ENCODE results near the gene LDHD. TPM values are rescaled to one million over a fixed set of nuclear protein-coding genes. Genes with fewer than 3 reads are reported as not detected.
A peak's percentile ranks its signal among the peaks of the same experiment; 100 is the strongest.
"Not testable (repeated sequence)": the region's sequence is repeated elsewhere in the genome, so short reads cannot be mapped to it uniquely, and the experiment has no call there.

The LDHD gene
- total RNA-seq = 16.9 TPM

DNA sequence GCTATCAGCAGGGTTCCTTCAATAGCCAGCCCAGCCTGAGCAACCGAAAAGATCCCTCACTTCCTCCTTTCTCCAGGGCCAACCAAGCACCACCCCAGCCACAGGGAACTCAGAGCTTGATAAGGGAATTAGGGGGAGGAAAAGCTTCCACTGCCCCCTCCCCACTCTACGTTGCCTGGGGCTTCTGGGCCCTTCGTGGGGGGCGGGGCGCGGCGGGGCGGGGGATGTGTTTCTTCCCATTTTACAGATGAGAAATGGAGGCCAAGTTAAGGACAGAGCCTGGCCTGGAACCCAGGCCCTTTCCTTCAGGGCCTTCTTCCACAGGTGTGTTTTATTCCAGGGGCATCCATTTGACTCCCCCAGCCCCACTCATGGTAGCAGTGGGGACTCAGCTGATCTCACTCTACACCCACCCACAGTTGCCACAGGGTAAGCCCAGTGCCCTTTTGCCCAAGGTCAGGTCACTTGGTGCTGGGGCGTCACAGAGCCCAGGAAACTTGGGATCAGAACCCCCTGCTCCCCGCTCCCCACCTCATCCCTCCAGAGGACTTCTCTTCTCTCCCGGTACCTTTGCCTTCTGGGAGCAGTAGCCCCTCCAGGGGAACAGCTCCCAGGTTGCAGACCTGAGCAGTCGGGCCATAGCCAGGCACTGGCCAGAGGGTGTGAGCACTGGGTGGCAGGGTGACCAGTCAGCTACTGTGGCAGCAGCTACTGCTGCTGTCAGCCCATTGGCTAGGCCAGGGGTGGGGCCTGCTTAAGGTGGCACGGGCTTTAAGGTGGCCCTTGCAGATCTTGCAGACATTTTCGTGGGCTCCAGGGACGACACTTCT is at the start of gene LDHD:
LDHD (minus strand) TSS at position 700 of the 830 bp plus-strand sequence; CDS start at position 640, 60 bp downstream.
- peak; percentile 80 for DNase-seq (ENCODE audit: low spot score)

DNA sequence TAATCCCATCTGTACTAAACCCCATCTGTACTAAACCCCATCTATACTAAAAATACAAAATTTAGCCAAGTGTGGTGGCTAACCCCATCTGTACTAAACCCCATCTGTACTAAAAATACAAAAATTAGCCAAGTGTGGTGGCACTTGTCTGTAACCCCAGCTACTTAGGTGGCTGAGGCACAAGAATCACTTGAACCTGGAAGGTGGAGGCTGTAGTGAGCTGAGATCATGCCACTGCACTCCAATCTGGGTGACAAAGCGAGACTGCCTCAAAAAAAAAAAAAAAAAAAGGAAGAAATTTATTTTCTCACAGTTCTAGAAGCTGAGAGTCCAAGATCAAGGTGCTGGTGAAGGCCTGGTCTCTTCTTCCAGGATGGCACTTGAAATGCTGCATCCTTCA is 43.8 kb upstream of the LDHD start:
- no peak for DNase-seq (ENCODE audit: low spot score)

DNA sequence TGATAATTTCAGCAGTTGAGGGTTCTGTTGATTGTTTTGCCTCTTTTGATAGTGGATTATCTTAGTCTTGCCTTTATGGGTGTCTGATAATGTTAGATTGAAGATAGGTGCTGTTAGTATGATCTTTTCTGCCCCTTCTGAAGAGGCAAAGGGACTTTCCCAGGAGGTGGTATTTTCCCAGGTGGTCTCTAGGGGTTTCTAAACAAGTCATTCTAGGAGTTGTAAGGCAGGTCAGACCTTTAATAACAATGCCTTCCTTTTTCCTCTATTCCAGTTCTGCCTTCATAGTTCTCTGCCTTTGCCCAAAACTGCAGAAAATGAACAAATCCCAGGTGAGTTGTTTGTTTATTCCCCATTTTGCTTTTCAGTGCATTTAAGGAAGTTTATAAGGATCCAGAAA is 36.1 kb upstream of the LDHD start:
- DNase-seq (ENCODE audit: low spot score) = no peak

DNA sequence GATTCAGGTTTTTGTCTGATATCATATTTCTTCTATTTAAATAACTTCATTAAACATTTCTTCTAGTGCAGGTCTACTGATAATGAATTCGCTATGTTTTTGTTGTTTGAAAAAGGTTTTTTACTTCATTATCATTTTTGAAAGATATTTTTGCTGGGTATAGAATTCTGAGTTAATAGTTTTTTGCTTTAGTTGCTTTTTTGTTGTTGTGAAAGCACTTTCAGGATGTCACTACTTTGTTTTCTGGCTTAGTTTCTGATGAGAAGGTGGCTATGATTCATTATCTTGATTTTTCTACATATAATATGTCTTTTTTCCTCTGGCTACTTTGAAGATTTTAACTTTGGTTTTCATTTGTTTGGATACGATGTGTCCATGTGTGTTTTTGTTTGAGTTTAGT is 35.2 kb upstream of the LDHD start:
- no peak for DNase-seq (ENCODE audit: low spot score)

DNA sequence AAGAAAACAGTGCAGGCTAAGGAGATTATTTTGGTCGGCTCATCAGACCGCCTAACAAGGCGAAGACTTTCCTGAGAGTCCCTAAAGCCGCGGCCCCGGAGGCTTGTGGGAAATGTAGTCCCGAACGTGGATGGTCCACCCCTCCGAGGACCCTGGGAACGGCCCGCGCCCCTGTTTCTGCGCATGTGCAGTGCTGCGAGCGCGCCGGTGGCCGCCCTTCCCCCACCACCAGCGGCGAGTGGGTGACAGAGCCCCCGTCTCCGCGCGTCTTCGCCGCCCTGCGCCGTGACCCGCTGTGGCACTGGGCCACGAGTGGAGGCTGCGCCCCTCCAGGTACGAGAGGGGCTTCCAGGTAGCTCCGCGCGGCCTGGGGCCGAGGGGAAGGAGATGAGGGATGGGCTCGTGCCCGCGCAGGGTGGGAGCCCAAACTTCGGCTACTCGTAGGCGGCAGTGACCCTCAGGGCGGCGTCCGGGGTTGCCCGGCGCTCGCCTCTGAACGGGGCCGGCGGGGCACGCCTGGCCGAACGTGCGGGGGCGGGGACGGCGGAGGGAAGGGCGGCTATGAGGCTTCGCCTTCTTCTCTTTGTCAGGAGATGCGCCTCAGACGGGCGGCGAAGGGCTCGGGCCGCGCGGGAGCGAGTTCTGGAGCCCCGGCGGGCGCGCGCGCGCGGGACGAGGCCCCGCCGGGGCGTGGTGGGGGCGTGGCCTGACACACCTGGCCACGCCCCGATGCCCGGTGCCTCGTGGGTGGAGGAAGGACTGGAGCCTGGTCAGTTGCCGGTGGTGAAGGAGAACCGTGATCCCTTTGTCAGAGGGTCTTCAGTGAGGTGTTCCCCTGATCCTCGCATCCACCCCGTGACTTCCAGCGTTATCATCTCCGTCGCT is 32.0 kb upstream of the LDHD start, which contains the start of gene ZFP1:
ZFP1 (plus strand) TSS at position 214 of the 885 bp plus-strand sequence. CDS start 4,428 bp downstream, outside the sequence.
- peak; percentile 96 for DNase-seq (ENCODE audit: low spot score)

DNA sequence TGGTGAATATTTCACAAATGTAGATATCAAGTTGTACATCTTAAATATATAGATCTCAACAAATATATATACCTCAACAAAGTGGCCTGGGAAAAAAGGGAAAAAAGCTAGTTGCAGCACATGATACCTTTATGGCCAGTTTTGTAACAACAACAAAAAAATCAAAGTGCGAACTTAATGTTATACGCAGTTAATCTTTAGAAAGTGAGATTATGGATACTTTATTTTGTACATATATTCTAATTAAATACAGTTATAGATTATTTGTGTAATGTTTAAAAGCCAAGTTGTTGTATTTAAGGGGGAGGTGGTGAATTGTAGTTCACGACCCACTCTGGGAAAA is 31.4 kb upstream of the LDHD start:
- DNase-seq (ENCODE audit: low spot score) = no peak

DNA sequence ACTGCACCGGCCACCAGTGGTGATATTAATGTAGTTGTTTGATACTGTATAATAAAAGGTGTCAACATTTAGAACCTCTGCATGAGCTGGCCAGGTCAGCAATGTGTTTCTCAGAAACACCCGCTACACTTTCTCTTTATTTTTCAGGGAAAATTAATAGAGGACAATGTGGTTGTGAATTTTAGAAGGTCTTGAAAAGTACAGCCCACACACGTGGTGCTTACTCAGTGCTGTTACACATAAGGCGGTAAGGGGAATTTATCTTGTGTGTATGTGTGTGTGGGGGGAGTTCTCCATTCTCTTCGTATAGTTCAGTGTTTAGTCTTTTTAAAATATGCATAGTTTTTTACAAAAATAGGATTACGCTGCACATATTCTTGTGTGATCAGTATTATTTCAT is 27.4 kb upstream of the LDHD start:
- DNase-seq (ENCODE audit: low spot score) = no peak

DNA sequence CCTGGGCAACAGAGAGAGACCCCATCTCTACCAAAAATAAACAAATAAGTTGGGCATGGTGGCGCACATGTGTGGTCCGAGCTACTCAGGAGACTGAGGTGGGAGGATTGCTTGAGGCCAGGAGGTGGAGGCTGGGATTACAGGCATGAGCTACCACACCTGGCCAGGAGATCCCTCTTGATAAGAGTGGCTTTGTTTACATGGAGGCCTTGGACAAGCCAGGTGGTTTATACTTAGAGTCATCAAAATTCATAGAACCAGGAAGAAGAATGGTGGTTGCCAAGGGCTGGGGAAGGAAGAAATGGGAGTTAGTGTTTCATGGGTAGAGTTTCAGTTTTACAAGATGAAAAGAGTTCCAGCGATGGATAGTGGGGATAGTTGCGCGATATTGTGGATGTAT is 22.9 kb upstream of the LDHD start:
- DNase-seq (ENCODE audit: low spot score) = no peak

DNA sequence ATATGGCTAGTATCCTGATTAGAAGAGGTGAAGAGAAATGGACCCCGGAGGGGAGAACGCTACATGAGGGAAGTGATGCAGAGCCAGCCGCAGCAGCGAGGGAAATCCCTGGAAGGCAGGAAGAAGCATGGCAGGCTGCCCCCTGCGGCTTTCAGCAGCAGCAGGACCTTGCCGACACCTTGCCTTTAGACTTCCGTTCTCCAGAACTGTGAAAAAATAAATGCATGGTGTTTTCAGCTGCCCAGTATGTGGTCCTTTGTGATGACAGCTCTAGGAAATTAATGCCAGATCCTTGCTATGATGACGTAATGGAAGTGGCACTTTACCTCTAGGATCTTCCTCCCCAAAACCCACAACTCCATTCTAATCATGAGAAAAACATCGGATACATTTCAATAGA is 22.1 kb upstream of the LDHD start:
- no peak for DNase-seq (ENCODE audit: low spot score)

DNA sequence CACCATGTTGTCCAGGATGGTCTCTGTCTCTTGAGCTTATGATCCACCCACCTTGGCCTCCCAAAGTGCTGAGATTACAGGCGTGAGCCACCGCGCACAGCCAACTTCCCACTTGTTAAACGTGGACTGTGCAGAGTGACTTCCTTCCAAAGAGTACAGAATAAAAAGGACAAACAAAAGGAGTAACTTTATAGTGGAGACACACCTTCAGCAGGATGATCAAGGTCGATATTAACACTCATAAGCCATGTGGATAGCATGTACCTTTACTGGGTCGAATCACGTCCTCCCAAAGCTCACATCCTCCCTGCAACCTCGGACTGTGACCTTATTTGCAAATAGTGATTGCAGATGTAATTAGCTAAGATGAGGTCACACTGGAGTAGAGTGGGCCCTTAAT is 21.7 kb upstream of the LDHD start:
- DNase-seq (ENCODE audit: low spot score) = no peak

DNA sequence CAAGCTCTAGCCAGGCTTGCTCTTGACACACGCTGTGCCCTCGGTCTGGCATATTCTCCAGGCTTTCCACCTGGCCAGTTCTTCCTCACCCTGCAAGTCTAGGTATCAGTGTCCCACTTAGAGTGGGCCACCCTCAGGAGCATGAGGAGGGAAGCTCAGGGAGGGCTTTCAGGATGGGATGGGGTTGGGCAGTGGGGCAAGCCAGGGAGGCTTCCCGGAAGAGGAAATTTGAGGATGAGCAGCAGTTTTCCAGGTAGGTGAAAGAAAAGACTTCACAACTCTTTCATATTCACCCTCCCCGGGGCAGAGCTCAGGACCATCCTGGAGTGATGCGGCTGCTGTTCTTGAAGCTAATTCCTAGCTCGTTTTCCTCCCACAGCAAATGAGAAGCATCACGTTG is 14.5 kb upstream of the LDHD start:
- no peak for DNase-seq (ENCODE audit: low spot score)

DNA sequence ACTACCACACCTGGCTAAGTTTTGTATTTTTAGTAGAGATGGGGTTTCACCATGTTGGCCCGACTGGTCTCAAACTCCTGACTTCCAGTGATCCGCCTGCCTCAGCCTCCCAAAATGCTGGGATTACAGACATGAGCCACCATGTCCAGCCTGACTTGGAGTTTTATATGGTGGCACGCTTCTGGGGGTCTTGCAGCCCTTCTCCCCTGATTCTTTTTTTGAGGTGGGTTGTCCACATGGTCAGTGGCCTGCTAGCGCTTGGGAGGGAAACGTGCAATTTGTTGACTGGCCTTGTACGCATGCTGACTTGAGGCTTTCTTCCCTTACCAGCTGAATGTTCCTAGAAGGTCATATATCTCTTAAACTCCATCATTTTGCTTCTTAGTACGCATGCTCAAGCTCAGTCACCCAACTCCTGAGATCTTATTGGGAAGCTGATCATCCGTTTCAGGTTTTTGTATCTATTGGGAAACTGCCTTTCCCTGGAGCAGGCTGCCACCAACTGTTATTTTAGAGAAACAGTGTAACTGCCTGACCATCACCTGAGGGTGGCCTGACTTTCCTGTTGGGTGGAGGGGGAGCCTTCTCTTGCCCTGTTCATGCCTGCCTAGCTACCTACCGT is 13.7 kb upstream of the LDHD start:
- DNase-seq (ENCODE audit: low spot score) = no peak

DNA sequence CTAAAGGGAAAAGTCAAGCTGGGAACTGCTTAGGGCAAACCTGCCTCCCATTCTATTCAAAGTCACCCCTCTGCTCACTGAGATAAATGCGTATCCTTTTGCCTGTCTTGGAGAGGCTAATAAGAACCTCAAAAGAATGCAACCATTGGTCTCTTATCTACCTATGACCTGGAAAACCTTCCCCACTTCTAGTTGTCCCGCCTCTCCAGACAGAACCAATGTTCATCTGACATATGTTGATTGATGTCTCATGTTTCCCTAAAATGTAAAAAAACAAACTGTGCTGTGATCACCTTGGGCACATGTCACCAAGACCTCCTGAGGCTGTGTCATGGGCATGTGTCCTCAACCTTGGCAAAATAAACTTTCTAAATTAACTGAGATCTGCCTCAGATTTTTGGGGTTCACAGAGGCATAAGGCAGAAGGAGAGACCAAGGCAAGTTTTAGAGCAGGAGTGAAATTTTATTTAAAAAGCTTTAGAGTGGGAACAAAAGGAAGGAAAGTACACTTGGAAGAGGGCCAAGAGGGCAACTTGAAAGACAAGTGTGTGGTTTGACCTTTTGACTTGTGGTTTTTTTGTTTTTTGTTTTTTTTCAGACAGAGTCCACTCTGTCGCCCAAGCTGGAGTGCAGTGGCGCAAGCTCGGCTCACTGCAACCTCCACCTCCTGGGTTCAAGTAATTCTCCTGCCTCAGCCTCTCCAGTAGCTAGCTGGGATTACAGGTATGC is 13.0 kb upstream of the LDHD start:
- DNase-seq (ENCODE audit: low spot score) = not testable (repeated sequence)

DNA sequence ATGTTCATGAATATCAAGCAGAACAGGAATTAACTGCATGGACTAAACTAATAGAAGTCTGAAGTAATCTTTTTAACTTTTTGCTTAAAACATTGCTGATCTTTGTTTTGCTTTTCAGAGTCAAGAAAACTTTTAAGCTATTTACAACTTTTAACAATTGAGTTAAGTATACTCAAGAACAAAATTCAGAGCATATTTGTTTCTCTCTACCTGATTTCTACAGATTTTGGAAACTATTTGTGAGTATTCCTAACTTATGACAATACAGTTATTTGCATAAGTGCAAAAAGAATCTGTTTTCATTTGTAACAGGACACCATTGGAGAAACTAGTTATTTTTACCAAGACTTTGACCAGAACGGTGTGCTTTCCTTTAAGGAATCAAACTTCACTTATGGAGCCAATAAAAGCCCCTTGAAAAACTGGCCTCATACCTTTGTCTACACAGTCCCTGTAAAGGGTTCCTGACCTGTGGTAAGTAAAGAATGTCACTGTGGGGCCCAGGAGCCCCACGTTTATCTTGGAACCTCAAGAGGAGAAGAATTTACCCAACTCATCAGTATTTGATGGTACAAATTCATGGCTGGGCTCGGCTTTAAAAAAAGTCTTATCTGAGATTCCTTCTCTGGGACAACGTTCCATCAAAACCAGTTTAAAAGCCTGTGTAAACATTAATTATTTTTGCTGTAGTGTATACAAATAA is 11.3 kb upstream of the LDHD start:
- no peak for DNase-seq (ENCODE audit: low spot score)

DNA sequence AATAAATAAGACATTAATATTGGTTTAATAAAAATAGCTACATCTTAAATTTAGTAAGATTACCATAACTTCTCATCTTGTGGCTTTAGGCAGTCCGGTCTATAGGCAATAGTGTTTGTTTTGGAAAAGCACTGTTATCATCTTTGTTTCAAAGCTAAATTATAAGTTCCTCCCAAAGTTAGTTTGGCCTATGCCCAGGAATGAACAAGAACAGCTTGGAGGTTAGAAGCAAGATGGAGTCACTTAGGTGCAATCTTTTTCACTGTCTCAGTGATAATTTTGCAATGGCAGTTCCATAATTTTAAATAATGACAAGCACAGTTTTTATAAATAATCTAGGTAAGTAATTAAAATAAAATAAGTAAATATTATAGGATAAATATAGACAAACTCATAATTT is 6.0 kb upstream of the LDHD start:
- no peak for DNase-seq (ENCODE audit: low spot score)

DNA sequence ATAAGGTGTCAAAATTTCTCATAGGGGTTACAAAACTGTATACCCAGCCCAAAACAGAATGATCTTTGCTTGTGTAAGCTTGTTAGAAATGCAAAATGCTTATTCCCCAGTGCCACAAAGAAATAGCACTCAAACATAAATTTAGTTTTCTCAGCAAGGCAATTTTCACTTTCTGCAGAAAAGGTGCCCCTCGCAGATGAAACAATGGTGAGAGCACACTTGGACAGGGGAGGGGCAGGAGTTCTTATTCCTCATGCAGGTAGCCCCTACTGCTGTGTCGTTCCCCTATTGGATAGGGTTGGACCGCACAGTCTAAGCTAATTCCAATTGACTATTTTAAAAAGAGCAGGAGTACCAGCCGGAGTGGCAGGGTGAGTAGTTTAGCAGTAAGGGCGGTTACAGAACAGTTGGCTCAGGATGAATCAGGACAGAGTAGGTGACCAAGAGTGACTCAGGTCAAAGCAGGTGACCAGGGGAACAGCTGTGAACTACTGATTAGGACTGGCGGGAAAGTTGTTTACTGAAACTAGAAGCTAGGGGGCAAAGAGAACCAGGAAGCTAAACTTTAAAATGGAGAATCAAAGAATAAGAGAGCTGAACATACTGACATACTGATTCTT is 5.5 kb upstream of the LDHD start:
- no peak for DNase-seq (ENCODE audit: low spot score)

DNA sequence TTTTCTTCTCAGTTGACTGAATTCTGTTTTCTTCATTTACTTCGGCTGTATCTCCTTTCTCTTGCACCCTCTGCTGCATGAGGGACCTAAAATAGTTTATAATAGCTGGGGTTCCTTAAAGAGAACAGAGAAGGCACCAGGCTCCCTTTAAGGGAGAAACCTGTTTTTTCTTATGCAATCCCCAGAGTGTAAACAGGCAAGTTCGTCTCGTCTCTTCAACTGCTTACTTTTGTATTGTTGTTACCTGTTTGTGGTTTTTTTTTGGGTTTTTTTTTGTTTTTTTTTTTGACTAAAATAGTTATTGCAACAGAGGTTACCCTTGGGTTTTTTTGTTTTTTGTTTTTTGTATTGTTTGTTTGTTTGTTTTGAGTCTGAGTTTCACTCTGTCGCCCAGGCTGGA is 3.7 kb upstream of the LDHD start:
- no peak for DNase-seq (ENCODE audit: low spot score)

DNA sequence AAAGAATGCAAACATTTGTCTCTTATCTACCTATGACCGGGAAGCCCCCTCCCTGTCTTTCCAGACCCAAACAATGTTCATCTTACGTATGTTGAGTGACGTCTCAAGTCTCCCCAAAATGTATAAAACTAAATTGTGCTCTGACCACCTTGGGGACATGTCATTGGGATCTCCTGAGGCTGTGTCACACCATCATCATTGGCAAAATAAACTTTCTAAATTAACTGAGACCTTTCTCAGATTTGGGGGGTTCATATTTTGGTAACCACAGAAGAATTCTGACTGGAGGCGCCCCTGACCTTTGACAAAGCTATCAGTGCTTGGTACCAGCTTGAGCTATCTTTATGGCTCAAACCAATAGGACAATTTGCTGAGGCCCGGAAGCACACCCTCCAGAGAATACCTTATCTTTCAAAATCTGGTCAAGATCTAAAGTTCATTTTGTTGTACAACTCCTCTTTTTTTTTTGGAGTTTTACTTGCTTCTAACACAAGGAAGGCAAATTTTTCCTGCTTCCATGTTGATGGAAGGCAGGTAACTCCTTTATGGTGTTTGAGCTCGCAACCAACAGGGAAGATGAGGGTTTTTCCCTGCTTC is 2.5 kb upstream of the LDHD start:
- no peak for DNase-seq (ENCODE audit: low spot score)

DNA sequence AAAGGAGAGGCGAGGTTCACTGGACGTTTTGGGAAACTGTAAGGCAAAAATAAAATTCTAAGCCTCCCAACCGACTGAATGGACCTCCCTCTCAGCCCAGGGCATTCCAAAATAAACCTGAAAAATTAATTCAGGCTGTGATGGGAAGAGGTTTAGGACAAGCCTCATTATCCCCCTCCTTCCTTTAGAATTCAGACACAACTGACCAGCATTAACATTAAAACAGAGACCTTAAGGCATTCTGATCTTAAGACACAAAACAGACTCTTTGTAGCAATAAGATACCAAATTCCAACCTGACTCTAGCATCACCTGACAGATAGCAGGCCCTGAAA is 298 bp upstream of the LDHD start:
- no peak for DNase-seq (ENCODE audit: low spot score)
